Gastroesophageal sphincter (tissue), 3 donors: Measurements from ENCODE around the gene TET2.

Experiments
- POLR2A ChIP-seq, 2 donors: fragments of 450-650 bp; IDR thresholded peaks; one replicate each; pipeline ENCODE4 v1.6.1; 2017; ENCODE audit warnings: antibody characterized with exemption in 2 of 2, mild to moderate bottlenecking in 2 of 2, moderate library complexity in 1 of 2
- TF ChIP-seq, protein P1 (sequence below), 4 experiments: fragments of 200-600 bp in 2 of 4; fragments of 450-650 bp in 2 of 4; sonication (generic) in 1 of 4; IDR thresholded peaks; one replicate each; pipeline ENCODE4 v1.5.1; 2017 to 2019; ENCODE audit warnings: antibody characterized with exemption in 4 of 4, mild to moderate bottlenecking in 2 of 4, moderate library complexity in 2 of 4

DNA sequence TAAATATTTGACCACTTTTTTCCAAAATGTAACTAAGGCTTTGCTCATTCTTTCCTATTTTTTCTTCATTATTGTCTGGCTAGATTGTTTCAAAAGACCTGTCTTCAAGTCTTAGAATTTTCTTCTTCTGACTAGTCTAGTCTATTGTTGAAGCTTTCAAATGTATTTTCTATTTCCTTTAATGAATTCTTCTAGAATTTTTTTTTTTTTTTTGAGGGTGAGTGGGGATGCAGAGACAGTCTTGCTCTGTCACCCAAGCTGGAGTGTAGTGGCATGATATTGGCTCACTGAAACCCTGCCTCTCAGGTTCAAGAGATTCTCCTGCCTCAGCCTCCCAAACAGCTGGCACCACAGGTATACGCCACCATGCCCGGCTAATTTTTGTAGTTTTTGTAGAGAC lies 141.4 kb downstream of the TET2 start:
- TF ChIP-seq, protein P1, sequence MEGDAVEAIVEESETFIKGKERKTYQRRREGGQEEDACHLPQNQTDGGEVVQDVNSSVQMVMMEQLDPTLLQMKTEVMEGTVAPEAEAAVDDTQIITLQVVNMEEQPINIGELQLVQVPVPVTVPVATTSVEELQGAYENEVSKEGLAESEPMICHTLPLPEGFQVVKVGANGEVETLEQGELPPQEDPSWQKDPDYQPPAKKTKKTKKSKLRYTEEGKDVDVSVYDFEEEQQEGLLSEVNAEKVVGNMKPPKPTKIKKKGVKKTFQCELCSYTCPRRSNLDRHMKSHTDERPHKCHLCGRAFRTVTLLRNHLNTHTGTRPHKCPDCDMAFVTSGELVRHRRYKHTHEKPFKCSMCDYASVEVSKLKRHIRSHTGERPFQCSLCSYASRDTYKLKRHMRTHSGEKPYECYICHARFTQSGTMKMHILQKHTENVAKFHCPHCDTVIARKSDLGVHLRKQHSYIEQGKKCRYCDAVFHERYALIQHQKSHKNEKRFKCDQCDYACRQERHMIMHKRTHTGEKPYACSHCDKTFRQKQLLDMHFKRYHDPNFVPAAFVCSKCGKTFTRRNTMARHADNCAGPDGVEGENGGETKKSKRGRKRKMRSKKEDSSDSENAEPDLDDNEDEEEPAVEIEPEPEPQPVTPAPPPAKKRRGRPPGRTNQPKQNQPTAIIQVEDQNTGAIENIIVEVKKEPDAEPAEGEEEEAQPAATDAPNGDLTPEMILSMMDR (IDR thresholded peaks at IDR 0.05) = no peak
- TF ChIP-seq POLR2A (IDR thresholded peaks at IDR 0.05) = no peak
